HK-2 (cell line): ENCODE results near the gene CR1.
"Not testable (repeated sequence)": the region's sequence is repeated elsewhere in the genome, so short reads cannot be mapped to it uniquely, and the experiment has no call there.

ENCODE experiments used
- DNase-seq: peaks from one replicate; pipeline ENCODE4 v3.0.0-alpha.2; 2018; ENCODE audit not compliant: unreplicated experiment

Gene CR1

GRCh38 chr1:207495801-207496792, at the start of gene CR1:
TSS of gene CR1 (plus strand) at chr1:207496157. CDS start at chr1:207496268, 111 bp downstream.
- no peak for DNase-seq

- DNase-seq = no peak
These were observed 42.3 kb upstream of the CR1 start for GRCh38 chr1:207453710-207454045.

GRCh38 chr1:207454046-207454964, 41.7 kb upstream of the CR1 start, which contains the start of gene CR2:
TSS of gene CR2 (plus strand) at chr1:207454328. CDS start at chr1:207454419, 91 bp downstream.
- DNase-seq = peak; percentile 9

- DNase-seq = no peak
These were observed 40.7 kb upstream of the CR1 start for GRCh38 chr1:207455183-207455754.

- DNase-seq = no peak
These were observed 37.5 kb upstream of the CR1 start for GRCh38 chr1:207458414-207458813.

- no peak for DNase-seq
These were observed 36.9 kb upstream of the CR1 start for GRCh38 chr1:207459008-207459407.

- no peak for DNase-seq
These were observed 34.3 kb upstream of the CR1 start for GRCh38 chr1:207461649-207462048.

GRCh38 chr1:207462535-207462934, 33.4 kb upstream of the CR1 start:
- no peak for DNase-seq

GRCh38 chr1:207463021-207463420, 32.9 kb upstream of the CR1 start:
- no peak for DNase-seq

- no peak for DNase-seq
These were observed 32.4 kb upstream of the CR1 start for GRCh38 chr1:207463571-207463970.

- DNase-seq = no peak
These were observed 25.0 kb upstream of the CR1 start for GRCh38 chr1:207470927-207471326.

GRCh38 chr1:207474210-207474609, 21.7 kb upstream of the CR1 start:
- no peak for DNase-seq

- no peak for DNase-seq
These were observed 9.8 kb upstream of the CR1 start for GRCh38 chr1:207486198-207486597.

- DNase-seq = no peak
These were observed 8.3 kb upstream of the CR1 start for GRCh38 chr1:207487636-207488035.

GRCh38 chr1:207493212-207493611, 2.7 kb upstream of the CR1 start:
- DNase-seq = no peak

- no peak for DNase-seq
These were observed 1.8 kb upstream of the CR1 start for GRCh38 chr1:207494171-207494570.

GRCh38 chr1:207495281-207495680, 676 bp upstream of the CR1 start:
- DNase-seq = not testable (repeated sequence)

- DNase-seq = no peak
These were observed 2.0 kb downstream of the CR1 start for GRCh38 chr1:207497941-207498340.

GRCh38 chr1:207499573-207499972, 3.6 kb downstream of the CR1 start:
- DNase-seq = peak; percentile 44

- DNase-seq = no peak
These were observed 4.3 kb downstream of the CR1 start for GRCh38 chr1:207500306-207500705.

GRCh38 chr1:207501071-207501470, 5.1 kb downstream of the CR1 start:
- DNase-seq = no peak

GRCh38 chr1:207502726-207503125, 6.8 kb downstream of the CR1 start:
- DNase-seq = no peak
